Kidney (tissue), 14 donors: ENCODE measurements around the gene SEMA4C. TPM values are rescaled to one million over a fixed set of nuclear protein-coding genes. Genes with fewer than 3 reads are reported as not detected.

Experiments
- DNase-seq, 5 donors: peaks; one replicate each; pipeline ENCODE4 v3.0.0-alpha.2; 2013 to 2020
- FAIRE-seq: peaks from 2 replicates; lab custom pipeline; 2012; peaks lifted over from hg19 to GRCh38; lab: Jason Lieb, UNC
- H3K27ac ChIP-seq, 2 donors: one replicate each; pipeline ENCODE4 v1.7.0; 2013; ENCODE audit warnings: low read depth in 2 of 2, low read length in 2 of 2, inconsistent platforms in 1 of 2
- H3K27me3 ChIP-seq: one replicate; pipeline ENCODE4 v1.7.1; 2013; ENCODE audit warnings: low read length, inconsistent platforms; ENCODE audit not compliant: control insufficient read depth, insufficient read depth
- H3K36me3 ChIP-seq, 3 donors: one replicate each; pipeline versions ENCODE4 v1.7.0 to v1.7.1; 2013; ENCODE audit warnings: low read length in 3 of 3, control low read depth in 1 of 3, inconsistent platforms in 1 of 3; ENCODE audit not compliant: insufficient read depth in 3 of 3, control insufficient read depth in 2 of 3
- H3K4me1 ChIP-seq, 3 donors: one replicate each; pipeline versions ENCODE4 v1.7.0 to v1.7.1; 2013; ENCODE audit warnings: low read length in 3 of 3, inconsistent platforms in 1 of 3, low read depth in 1 of 3; ENCODE audit not compliant: control insufficient read depth in 2 of 3, insufficient read depth in 2 of 3
- H3K4me3 ChIP-seq, 3 donors: one replicate each; pipeline versions ENCODE4 v1.7.0 to v1.8.1; 2013; ENCODE audit warnings: low read length in 3 of 3, control low read depth in 1 of 3, inconsistent platforms in 1 of 3
- H3K9ac ChIP-seq, 3 donors: one replicate each; pipeline versions ENCODE4 v1.7.0 to v1.7.1; 2013; ENCODE audit warnings: low read length in 3 of 3, control low read depth in 1 of 3, inconsistent platforms in 1 of 3
- H3K9me3 ChIP-seq, 3 donors: one replicate each; pipeline versions ENCODE4 v1.7.0 to v1.7.1; 2013; ENCODE audit warnings: low read length in 3 of 3, control low read depth in 1 of 3, inconsistent platforms in 1 of 3; ENCODE audit not compliant: control insufficient read depth in 2 of 3, insufficient read depth in 1 of 3
- CTCF ChIP-seq: IDR thresholded peaks from 3 replicates; pipeline ENCODE4 v1.5.1; 2012; ENCODE audit warnings: mild to moderate bottlenecking, moderate library complexity, borderline replicate concordance; ENCODE audit not compliant: insufficient read depth; ENCODE audit errors: extremely low read depth
- intact Hi-C: fragments of 100-400 bp; cut with DNase I; formaldehyde crosslinking; loops from one replicate; pipeline ENCODE4 v1.11.1; 2022
- polyA plus RNA-seq: library from polyadenylated mRNA; stranded (reverse); fragments of 350-450 nt; fragmentation: Illumina TruSeq; extraction: RNeasy Lipid Tissue Mini Kit (QIAGEN cat#74804); gene quantifications from one replicate; pipeline ENCODE4 v1.2.3, GENCODE V29; 2014; ENCODE audit warnings: low read depth, low replicate concordance; ENCODE audit not compliant: insufficient read depth
- total RNA-seq: library from RNA; stranded (reverse); fragmentation: NEBNext Ultra II Directional; extraction: Animal tissue kit (Norgen Biotek cat#: 25700); gene quantifications from one replicate; pipeline ENCODE4 v1.2.1, GENCODE V29; 2021
- donor health status: control.
- donor health status: control.
- donor health status: control.
- donor health status: control.
- donor health status: control.
- donor health status: DM: yes; HTN: yes; CAD: no.
- donor health status: Normal renal cell carcinoma (clear cell type).

SEMA4C gene
- total and polyA plus RNA-seq, 2 donors from 2014 or later, result 11.1 to 44.6 TPM

GRCh38 chr2:96826546-96827278, 43.2 kb downstream of the SEMA4C start:
- Histone ChIP-seq H3K27ac (no peak overlapping the region), H3K27me3 (no peaks in the 10 kb centered on the region), H3K9ac (no peak overlapping the region), H3K9me3 (no peaks in the 10 kb centered on the region), H3K4me3 (no peak overlapping the region), H3K36me3 (peaks cover 3 to 46% (median 28%) of the 10 kb centered on the region in 3 donors), H3K4me1 (peaks cover 0 to under 1% (median 0%) of the 10 kb centered on the region in 3 donors)
- no peak for TF ChIP-seq CTCF
- intact Hi-C loops, result no loop called here
- FAIRE-seq (no peak), DNase-seq (peak in 1 of 5 donors; percentile 43)

DNA sequence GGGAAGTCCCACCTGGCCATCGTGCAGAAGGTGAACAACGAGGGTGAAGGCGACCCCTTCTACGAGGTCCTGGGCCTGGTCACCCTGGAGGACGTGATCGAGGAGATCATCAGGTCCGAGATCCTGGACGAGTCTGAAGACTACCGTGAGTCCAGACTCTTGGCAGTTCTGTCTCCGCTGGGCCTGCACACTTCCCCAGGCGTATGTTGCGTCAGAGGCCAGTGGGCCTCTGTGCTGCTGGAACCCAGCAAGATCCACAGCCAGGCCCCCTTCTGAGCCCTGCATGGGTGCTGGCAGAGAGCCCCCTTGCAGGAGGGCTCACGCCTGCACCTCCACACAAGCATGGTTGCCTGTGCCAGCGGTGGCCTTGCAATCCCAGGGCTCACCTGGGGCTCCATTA, 44.8 kb downstream of the SEMA4C start:
- H3K9me3 ChIP-seq, result no peaks in the 10 kb centered on the region
- no peak overlapping the region for H3K27ac ChIP-seq
- H3K9ac ChIP-seq, result no peak overlapping the region
- intact Hi-C loops, result no loop called here
- no peak for FAIRE-seq
- no peak overlapping the region for H3K4me3 ChIP-seq
- TF ChIP-seq CTCF, result no peak
- H3K36me3 ChIP-seq, result peaks cover 3 to 30% (median 25%) of the 10 kb centered on the region in 3 donors
- peak in 1 of 5 donors; percentile 41 for DNase-seq
- no peaks in the 10 kb centered on the region for H3K27me3 ChIP-seq
- peaks cover 0 to 13% (median 13%) of the 10 kb centered on the region in 3 donors for H3K4me1 ChIP-seq

DNA sequence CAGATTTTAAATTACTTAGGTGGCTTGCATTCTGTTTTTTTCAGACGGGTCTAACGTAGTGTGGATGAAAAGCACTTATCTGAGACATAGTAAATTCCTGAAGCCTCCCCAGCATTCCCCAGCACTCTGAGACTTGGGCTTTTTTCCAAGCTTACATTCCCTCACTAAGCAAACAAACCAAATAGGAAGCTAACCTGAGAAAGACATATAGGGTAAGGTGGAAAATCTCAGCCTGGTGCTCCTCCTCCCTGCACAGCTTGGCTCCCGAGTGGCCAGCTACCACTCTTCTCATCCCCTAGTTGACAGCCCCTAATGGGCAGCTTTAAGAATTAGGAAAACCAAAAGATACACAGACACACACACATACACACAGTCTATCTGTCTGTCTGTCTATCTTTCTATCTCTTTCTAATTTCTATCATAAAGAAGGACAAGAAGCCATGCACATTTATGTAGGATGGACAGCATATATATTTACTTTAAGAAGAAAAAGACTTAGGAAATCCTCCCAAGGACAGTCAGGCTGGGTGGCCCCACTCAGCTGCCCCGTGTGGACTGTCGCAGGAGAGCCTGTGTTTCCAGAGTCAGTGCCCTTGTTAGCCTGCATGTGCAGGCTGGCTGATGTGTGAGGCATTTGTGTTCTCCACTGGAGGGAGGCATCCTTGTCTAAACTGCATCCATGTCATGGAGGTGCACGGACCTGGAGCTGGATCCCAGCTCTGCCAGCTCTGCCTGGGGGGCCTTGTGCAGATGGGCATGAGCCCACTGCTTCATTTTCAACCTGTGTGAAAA, 45.6 kb downstream of the SEMA4C start:
- H3K27me3 ChIP-seq, result no peaks in the 10 kb centered on the region
- no peak overlapping the region for H3K4me3 ChIP-seq
- intact Hi-C loops, result no loop called here
- no peaks in the 10 kb centered on the region for H3K9me3 ChIP-seq
- DNase-seq (peak in 2 of 5 donors; percentile 8 to 57), FAIRE-seq (no peak)
- peaks cover 3 to 29% (median 21%) of the 10 kb centered on the region in 3 donors for H3K36me3 ChIP-seq
- H3K27ac ChIP-seq, result no peak overlapping the region
- no peak overlapping the region for H3K9ac ChIP-seq
- peaks cover 0 to 21% (median 18%) of the 10 kb centered on the region in 3 donors for H3K4me1 ChIP-seq
- TF ChIP-seq CTCF, result no peak
